Mucosa of descending colon (tissue), 3 donors: ENCODE data around the gene SLAIN2. TPM values are rescaled to one million over a fixed set of nuclear protein-coding genes. Genes with fewer than 3 reads are reported as not detected.
"Not testable (repeated sequence)": the region's sequence is repeated elsewhere in the genome, so short reads cannot be mapped to it uniquely, and the experiment has no call there.

ENCODE experiments used
- ATAC-seq: fragments of 200-7000 bp; cut with Tn5 transposase; one replicate; pipeline ENCODE4 v1.9.1; 2020; ENCODE audit warnings: mild to moderate bottlenecking, moderate library complexity
- DNase-seq, 3 donors: peaks; one replicate each; pipeline ENCODE4 v3.0.0-alpha.2; 2020
- H3K36me3 ChIP-seq: fragments of 200-600 bp; one replicate; pipeline ENCODE4 v1.8.0; 2021; ENCODE audit warnings: low read depth, mild to moderate bottlenecking
- H3K4me1 ChIP-seq: fragments of 200-600 bp; one replicate; pipeline ENCODE4 v1.8.0; 2021; ENCODE audit warnings: low read depth, mild to moderate bottlenecking
- H3K4me3 ChIP-seq: fragments of 200-600 bp; one replicate; pipeline ENCODE4 v1.8.0; 2021; ENCODE audit warnings: mild to moderate bottlenecking
- H3K9me3 ChIP-seq: fragments of 200-600 bp; one replicate; pipeline ENCODE4 v1.8.0; 2021; ENCODE audit warnings: mild to moderate bottlenecking
- CTCF ChIP-seq: fragments of 200-600 bp; IDR thresholded peaks from one replicate; pipeline ENCODE4 v1.8.0; 2022; ENCODE audit warnings: antibody characterized with exemption, mild to moderate bottlenecking
- intact Hi-C, 2 donors: fragments of 100-400 bp; cut with DNase I in 1 of 2; cut with micrococcal nuclease in 1 of 2; formaldehyde crosslinking; loops; one replicate each; pipeline versions ENCODE4 v1.11.0 to v1.11.1; 2022; cut with DNase I, micrococcal nuclease
- total RNA-seq, 3 donors: library from RNA; stranded (reverse); fragmentation: NEBNext Ultra II Directional in 2 of 3; extraction: Animal tissue kit (Norgen Biotek cat#: 25700) in 2 of 3; gene quantifications; one replicate each; pipeline versions ENCODE4 v1.2.1 to v1.2.4, GENCODE V29; 2021 to 2023
- donor health status: DM: no; HTN: no; CAD: no; lungs with moderate emphysema.
- donor health status: DM: no; HTN: no; CAD: no.
- donor health status: DM: no; HTN: yes; CAD: no.

SLAIN2 gene
- total RNA-seq, 3 donors from 2014 or later: 73.5 to 153 (median 90.6) TPM

GRCh38 chr4:48299560-48299959 is 41.8 kb upstream of the SLAIN2 start:
- no peaks in the 10 kb centered on the region for H3K36me3 ChIP-seq
- ATAC-seq (no peak), DNase-seq (no peak)
- TF ChIP-seq CTCF: no peak
- H3K9me3 ChIP-seq: no peaks in the 10 kb centered on the region
- no peaks in the 10 kb centered on the region for H3K4me1 ChIP-seq
- H3K4me3 ChIP-seq: no peak overlapping the region
- intact Hi-C loops: no loop called here

DNA sequence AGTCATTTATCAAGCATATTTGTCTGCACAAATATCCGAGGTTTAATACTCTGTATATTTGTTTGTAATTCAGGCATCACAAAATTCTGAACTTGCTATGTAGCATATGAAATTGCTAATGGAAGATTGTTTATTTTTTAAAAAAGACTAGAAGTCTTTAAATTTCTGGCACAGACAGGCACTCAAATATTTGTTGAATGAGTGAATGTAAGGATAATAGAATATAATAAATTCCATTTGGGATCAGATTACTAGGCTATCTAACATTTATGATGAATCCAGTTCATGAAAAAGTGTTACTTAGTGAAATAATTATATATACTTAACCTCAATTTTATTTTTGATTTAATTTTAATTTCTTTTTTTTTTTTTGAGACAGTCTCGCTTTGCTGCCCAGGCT is 41.3 kb upstream of the SLAIN2 start:
- ATAC-seq: no peak
- H3K4me1 ChIP-seq: no peaks in the 10 kb centered on the region
- no peaks in the 10 kb centered on the region for H3K36me3 ChIP-seq
- no peak overlapping the region for H3K4me3 ChIP-seq
- no peak for DNase-seq
- H3K9me3 ChIP-seq: no peaks in the 10 kb centered on the region
- TF ChIP-seq CTCF: no peak
- intact Hi-C loops: no loop called here

- H3K9me3 ChIP-seq: no peaks in the 10 kb centered on the region
- no peaks in the 10 kb centered on the region for H3K36me3 ChIP-seq
- ATAC-seq (no peak), DNase-seq (no peak)
- no peaks in the 10 kb centered on the region for H3K4me1 ChIP-seq
- TF ChIP-seq CTCF: no peak
- intact Hi-C loops: no loop called here
- H3K4me3 ChIP-seq: no peak overlapping the region
Observed at GRCh38 chr4:48305508-48305907, 35.8 kb upstream of the SLAIN2 start.

DNA sequence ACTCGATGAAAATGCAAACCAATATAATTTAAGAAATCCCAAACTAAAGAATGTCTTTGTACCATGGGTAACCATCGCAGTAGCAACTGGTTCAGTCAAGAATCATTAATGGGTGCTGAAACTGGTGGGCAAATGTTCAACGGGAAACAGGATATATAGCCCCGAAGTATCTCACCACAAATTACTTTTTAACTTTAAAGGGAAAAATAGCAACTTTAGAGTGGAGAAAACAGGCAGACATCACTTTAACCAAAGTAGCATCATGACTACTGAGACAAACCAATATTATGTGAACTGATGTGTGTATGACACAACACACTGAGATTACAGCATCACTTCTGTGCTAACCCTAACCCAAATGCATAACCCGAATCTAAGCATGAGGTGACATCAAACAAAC is 33.8 kb upstream of the SLAIN2 start:
- H3K4me3 ChIP-seq: no peak overlapping the region

DNA sequence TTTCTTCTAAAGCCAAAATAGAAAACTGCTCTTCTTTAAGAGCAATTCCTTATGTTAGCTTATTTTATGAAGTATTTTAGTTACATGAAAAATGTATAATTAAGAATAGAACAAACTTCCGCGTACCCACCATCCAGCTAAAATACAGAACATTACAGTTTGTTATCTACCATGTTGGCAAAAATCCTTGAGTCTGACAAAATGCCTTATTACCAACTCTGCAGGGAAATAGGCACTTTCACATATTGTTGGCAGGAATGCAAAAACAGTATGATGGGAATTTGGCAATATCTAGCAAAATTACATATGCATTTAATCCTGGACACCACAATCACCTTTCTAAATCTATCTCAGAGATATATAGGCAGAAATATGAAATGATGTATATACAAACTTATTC is 32.4 kb upstream of the SLAIN2 start:
- ATAC-seq (no peak), DNase-seq (no peak)
- intact Hi-C loops: no loop called here
- H3K36me3 ChIP-seq: no peaks in the 10 kb centered on the region
- no peaks in the 10 kb centered on the region for H3K4me1 ChIP-seq
- H3K9me3 ChIP-seq: no peaks in the 10 kb centered on the region
- H3K4me3 ChIP-seq: no peak overlapping the region
- no peak for TF ChIP-seq CTCF

More for the DNA sequence above, 33.8 kb upstream of the SLAIN2 start:
- intact Hi-C loops: no loop called here
- H3K36me3 ChIP-seq: no peaks in the 10 kb centered on the region
- no peak for DNase-seq
- no peak for ATAC-seq
- TF ChIP-seq CTCF: no peak
- no peaks in the 10 kb centered on the region for H3K4me1 ChIP-seq
- H3K9me3 ChIP-seq: no peaks in the 10 kb centered on the region

GRCh38 chr4:48311896-48312295 is 29.4 kb upstream of the SLAIN2 start:
- H3K36me3 ChIP-seq: no peaks in the 10 kb centered on the region
- ATAC-seq (no peak), DNase-seq (no peak)
- no peak for TF ChIP-seq CTCF
- no peak overlapping the region for H3K4me3 ChIP-seq
- intact Hi-C loops: no loop called here
- no peaks in the 10 kb centered on the region for H3K9me3 ChIP-seq
- no peaks in the 10 kb centered on the region for H3K4me1 ChIP-seq

GRCh38 chr4:48314746-48315145 is 26.6 kb upstream of the SLAIN2 start:
- H3K4me3 ChIP-seq, ATAC-seq, intact Hi-C loops, H3K36me3 ChIP-seq, H3K9me3 ChIP-seq, H3K4me1 ChIP-seq, DNase-seq: not testable (repeated sequence)
